Stimulated activated CD8-positive, alpha-beta memory T cell treated with anti-CD3 and anti-CD28 coated beads, Interleukin-7, amount 100 ng/mL, for 48 hours (primary cell): Measurements from ENCODE around the gene AFDN.

Source experiments
- DNase-seq, 2 donors: peaks; one replicate each; pipeline ENCODE4 v3.0.0-alpha.2; 2020; ENCODE audit warnings: low read depth in 1 of 2; ENCODE audit errors: extremely low read depth in 1 of 2

The AFDN gene

DNA sequence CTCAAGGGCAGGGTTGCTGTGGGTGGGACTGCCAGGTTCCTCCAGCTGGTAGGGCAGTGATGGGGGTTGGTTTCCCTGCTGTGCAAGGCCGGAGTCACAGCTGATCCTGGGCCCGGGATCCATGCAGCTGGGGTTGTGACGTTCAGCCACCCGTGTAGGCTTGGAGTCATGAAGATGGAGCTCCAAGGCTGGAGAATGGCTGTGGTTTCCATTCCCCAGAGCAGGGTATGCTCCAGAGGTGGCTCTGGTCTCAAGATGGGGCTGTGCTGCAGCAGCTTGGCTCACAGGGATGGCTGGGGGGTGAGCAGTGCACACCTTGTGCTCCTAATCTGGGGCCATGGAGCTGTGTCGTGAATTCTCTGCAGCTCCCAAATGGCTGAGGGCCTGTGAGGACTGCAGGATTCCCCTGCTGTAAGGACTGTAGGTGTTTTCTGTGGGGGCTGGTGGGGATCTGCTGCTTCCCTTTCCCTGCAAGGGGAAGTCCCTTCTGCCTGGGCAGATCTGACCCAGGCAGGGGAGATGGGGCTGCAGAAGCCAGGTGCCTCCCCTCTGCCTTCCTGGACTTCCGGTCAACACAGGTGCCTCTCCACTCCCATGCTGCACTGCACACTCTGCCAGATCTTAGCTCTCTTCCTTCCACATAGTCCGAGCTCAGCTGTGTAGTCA is 186.7 kb downstream of the AFDN start:
- no peak for DNase-seq

DNA sequence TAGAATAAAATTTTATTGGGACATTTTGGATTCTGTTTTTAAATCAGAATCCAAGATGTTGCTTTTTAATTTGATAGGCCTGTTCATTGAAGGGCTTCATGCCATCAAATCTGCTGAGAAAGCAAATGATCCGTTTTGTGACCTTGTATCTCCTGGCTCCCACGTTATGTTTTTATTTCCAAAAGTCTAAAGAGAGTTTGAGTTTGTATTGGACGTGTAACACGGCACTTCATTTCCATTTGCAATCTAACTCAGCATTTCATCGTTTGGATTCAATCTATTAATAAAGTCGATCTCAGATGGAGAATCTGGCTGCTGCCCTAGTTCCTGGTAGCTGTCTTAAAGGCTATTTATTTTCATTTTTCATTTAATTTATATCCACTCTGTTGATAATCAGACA is 187.7 kb downstream of the AFDN start:
- DNase-seq, result no peak

- no peak for DNase-seq
These were observed 188.3 kb downstream of the AFDN start for GRCh38 chr6:168015009-168015408.

GRCh38 chr6:168015482-168016175 is 188.9 kb downstream of the AFDN start:
- no peak for DNase-seq

DNA sequence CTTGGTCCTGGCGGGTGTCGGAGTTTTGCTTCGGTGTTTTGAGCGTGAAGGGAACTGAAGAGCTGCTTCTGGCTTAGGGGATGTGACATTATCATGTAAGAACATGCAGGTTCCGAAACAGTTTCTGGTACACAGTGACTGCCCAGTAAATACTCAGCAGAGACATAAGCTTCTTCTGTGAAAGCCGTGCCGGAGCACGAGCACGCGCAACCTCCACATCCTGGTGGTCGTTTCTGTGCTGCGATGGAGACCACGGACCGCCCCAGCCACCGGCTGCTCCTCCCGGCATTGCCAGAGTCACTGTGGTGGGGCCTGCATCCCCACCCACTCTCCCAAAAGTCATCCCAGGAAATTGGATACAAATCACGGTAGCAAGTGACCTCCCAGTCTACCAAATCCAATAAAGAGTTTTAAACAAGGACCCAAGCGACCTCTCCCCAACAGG is 189.5 kb downstream of the AFDN start:
- no peak for DNase-seq

GRCh38 chr6:168016721-168017525 is 190.2 kb downstream of the AFDN start:
- no peak for DNase-seq

- no peak for DNase-seq
These were observed 190.9 kb downstream of the AFDN start for GRCh38 chr6:168017629-168018028.

DNA sequence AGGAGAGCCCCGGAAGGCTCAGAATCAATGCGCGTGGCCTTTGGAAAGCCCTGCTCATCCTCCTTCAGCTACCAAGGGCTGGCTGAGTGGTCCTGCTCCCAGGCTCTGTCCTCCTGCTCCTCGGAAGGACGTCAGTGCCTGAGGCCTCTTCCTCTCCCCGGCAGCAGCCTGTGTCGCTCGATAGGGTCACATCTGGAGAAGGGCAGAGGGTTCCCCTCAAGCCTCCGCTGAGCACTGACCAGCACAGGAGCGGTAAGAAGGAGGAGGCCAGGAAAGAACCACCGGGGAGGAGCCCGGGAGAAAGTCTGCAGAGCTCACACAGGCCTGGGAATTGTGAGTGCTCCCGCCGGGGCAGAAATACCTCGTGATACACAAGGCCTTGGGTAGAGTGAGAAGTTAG is 192.0 kb downstream of the AFDN start:
- DNase-seq, result no peak

DNA sequence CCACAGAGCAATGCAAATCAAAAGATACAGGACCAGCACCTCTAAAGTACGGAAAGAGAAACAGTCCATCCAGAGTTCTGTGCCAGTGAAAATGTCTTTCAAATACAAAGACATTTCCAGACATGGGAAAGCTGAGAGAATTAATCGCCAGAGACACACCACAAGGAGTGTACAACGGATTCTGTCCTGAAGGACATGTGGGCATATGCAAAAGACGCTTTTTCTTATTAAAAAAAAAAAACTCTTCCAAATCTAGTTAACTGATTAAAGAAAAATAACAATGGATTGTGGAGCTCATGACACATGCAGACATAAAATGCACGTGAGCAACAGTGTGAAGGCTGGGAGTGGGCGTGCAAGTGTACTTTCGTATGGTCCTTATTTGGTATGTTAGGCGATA is 193.5 kb downstream of the AFDN start:
- no peak for DNase-seq

- no peak for DNase-seq
These were observed 194.9 kb downstream of the AFDN start for GRCh38 chr6:168021581-168021980.
